GM12878 (cell line): ENCODE data around the gene SLC2A9. TPM values are rescaled to one million over a fixed set of nuclear protein-coding genes. Genes with fewer than 3 reads are reported as not detected.

Experiments
- ATAC-seq: fragments of 200-7000 bp; cut with Tn5 transposase; 3 replicates; pipeline ENCODE4 v1.9.1; 2020; ENCODE audit warnings: mild to moderate bottlenecking, moderate library complexity
- BruUV-seq: library from RNA; stranded (reverse); fragments of 400-500 nt; replicated peaks from 2 replicates; lab custom pipeline; 2021; lab: Mats Ljungman, UMichigan
- CTCF ChIA-PET: fragments of 300-600 bp; sonication (Branson Sonifier 250); formaldehyde crosslinking; extraction: SDS; loops from one replicate; lab custom pipeline; 2021; ENCODE audit warnings: inconsistent platforms; lab: Yijun Ruan, JAX
- POLR2A ChIA-PET: fragments of 350-600 bp; formaldehyde crosslinking; extraction: SDS; loops from one replicate; lab custom pipeline; 2021; ENCODE audit warnings: inconsistent platforms; lab: Charles Lee
- RAD21 ChIA-PET: fragments of 300-600 bp; sonication (Branson Sonifier 250); formaldehyde crosslinking; loops from one replicate; lab custom pipeline; 2023; ENCODE audit warnings: antibody characterized with exemption; ENCODE audit not compliant: unreplicated experiment; lab: Charles Lee
- SMC1A ChIA-PET: fragments of 300-600 bp; sonication (Branson Sonifier 250); formaldehyde crosslinking; loops from one replicate; lab custom pipeline; 2023; ENCODE audit not compliant: unreplicated experiment, uncharacterized antibody; lab: Charles Lee
- DNase-seq: peaks from one replicate; pipeline ENCODE4 v3.0.0-alpha.2; 2011; ENCODE audit warnings: low read depth, low spot score
- FAIRE-seq: peaks from 3 replicates; lab custom pipeline; 2011; peaks lifted over from hg19 to GRCh38; lab: Jason Lieb, UNC
- H2AFZ ChIP-seq: 2 replicates; pipeline ENCODE4 v1.6.0; 2011; ENCODE audit warnings: low read depth, low read length, control low read depth; ENCODE audit not compliant: control insufficient read depth
- H3K27ac ChIP-seq: 2 replicates; pipeline ENCODE4 v1.5.1; 2011; ENCODE audit warnings: control low read depth; ENCODE audit not compliant: control insufficient read depth, insufficient read depth
- H3K27me3 ChIP-seq, 2 experiments: replicated peaks in 1 of 2; 2 replicates each; pipeline versions ENCODE4 v1.6.0 to v1.6.1; 2011; ENCODE audit warnings: low read length in 1 of 2; ENCODE audit not compliant: control insufficient read depth in 2 of 2, insufficient read depth in 2 of 2
- H3K36me3 ChIP-seq, 2 experiments: 2 replicates each; pipeline ENCODE4 v1.5.1; 2011; ENCODE audit warnings: low read length in 1 of 2; ENCODE audit not compliant: control insufficient read depth in 2 of 2, insufficient read depth in 2 of 2
- H3K4me1 ChIP-seq: 2 replicates; pipeline ENCODE4 v1.6.1; 2011; ENCODE audit warnings: mild to moderate bottlenecking, low read length, moderate library complexity, mixed read lengths; ENCODE audit not compliant: control insufficient read depth, insufficient read depth
- H3K4me2 ChIP-seq: 2 replicates; pipeline ENCODE4 v1.6.0; 2011; ENCODE audit warnings: control low read depth; ENCODE audit not compliant: control insufficient read depth, insufficient read depth
- H3K4me3 ChIP-seq: fragments of 200-600 bp; sonication (generic); 2 replicates; pipeline ENCODE4 v1.5.1; 2016
- H3K79me2 ChIP-seq: 2 replicates; pipeline ENCODE4 v1.6.0; 2011; ENCODE audit warnings: low read length; ENCODE audit not compliant: control insufficient read depth, insufficient read depth
- H3K9ac ChIP-seq: 2 replicates; pipeline ENCODE4 v1.8.0; 2011; ENCODE audit warnings: low read length, control low read depth, mixed read lengths; ENCODE audit not compliant: control insufficient read depth, insufficient read depth
- H3K9me3 ChIP-seq: replicated peaks from 3 replicates; pipeline ENCODE4 v1.5.1; 2011; ENCODE audit warnings: mild to moderate bottlenecking, low read length; ENCODE audit not compliant: control insufficient read depth, insufficient read depth
- H4K20me1 ChIP-seq: 2 replicates; pipeline ENCODE4 v1.6.0; 2011; ENCODE audit not compliant: control insufficient read depth, insufficient read depth
- CTCF ChIP-seq, 3 experiments: IDR thresholded peaks in 2 of 3; conservative IDR thresholded peaks in 1 of 3; 2 replicates each; pipeline ENCODE4 v1.5.1; 2011; ENCODE audit warnings: low read depth in 3 of 3, low read length in 3 of 3, mild to moderate bottlenecking in 3 of 3, control low read depth in 2 of 3, moderate library complexity in 2 of 3, inconsistent platforms in 1 of 3, mixed read lengths in 1 of 3; ENCODE audit not compliant: control insufficient read depth in 2 of 3, insufficient read depth in 1 of 3; ENCODE audit errors: extremely low read depth in 1 of 3
- EP300 ChIP-seq, 2 experiments: fragments of 150-350 bp in 1 of 2; IDR thresholded peaks; 2 replicates each; pipeline ENCODE4 v1.6.1; 2011 to 2012; ENCODE audit warnings: low read depth in 2 of 2, low read length in 2 of 2, borderline replicate concordance in 1 of 2, improper control_type of control experiment in 1 of 2, inconsistent platforms in 1 of 2; ENCODE audit not compliant: control insufficient read depth in 1 of 2
- NKRF ChIP-seq: fragments of 450-650 bp; conservative IDR thresholded peaks from 2 replicates; pipeline ENCODE4 v1.6.1; 2017; ENCODE audit warnings: mild to moderate bottlenecking, moderate library complexity
- NR2F1 ChIP-seq: fragments of 450-650 bp; conservative IDR thresholded peaks from 2 replicates; pipeline ENCODE4 v1.6.1; 2017; ENCODE audit warnings: mild to moderate bottlenecking
- NRF1 ChIP-seq: conservative IDR thresholded peaks from 2 replicates; pipeline ENCODE4 v1.6.1; 2011; ENCODE audit warnings: mild to moderate bottlenecking, low read depth, low read length, improper control_type of control experiment
- RAD21 ChIP-seq: IDR thresholded peaks from 2 replicates; pipeline ENCODE4 v1.6.1; 2011; ENCODE audit warnings: mild to moderate bottlenecking, low read depth, low read length, moderate library complexity; ENCODE audit not compliant: insufficient read depth
- SMC3 ChIP-seq: IDR thresholded peaks from 2 replicates; pipeline ENCODE4 v1.6.1; 2011; ENCODE audit warnings: low read length, improper control_type of control experiment, borderline replicate concordance
- WGBS: methylation state at CpG from one replicate; pipeline ENCODE4 v1.1.6; 2016; ENCODE audit warnings: low lambda C conversion rate; ENCODE audit not compliant: insufficient replicate concordance, insufficient coverage; ENCODE audit errors: missing lambda C conversion rate; 5-methylcytosine and 5-hydroxymethylcytosine counted together
- in situ Hi-C: fragments of 300-500 bp; cut with MboI; formaldehyde crosslinking; loops from 9 replicates; pipeline ENCODE4 v1.14.3; 2018; ENCODE audit warnings: mixed read lengths
- intact Hi-C: fragments of 100-400 bp; cut with micrococcal nuclease; formaldehyde crosslinking; loops from one replicate; pipeline ENCODE4 v1.14.2; 2022; ENCODE audit not compliant: unreplicated experiment
- polyA plus RNA-seq, 11 experiments: library from polyadenylated mRNA; depleted of rRNA in 4 of 11; unstranded in 6 of 11; stranded (reverse) in 5 of 11; fragments of >200 nt; fragmentation: Nextera tagmentation in 4 of 11; fragmentation: Illumina TruSeq in 1 of 11; extraction: Ambion mirVana in 4 of 11; extraction: Trizol in 1 of 11; gene quantifications; 1 replicate in 1 of 11; 2 replicates in 10 of 11; pipeline versions ENCODE4 v1.2.1 to v1.2.3, GENCODE V29; 2011 to 2016; ENCODE audit warnings: inconsistent platforms in 2 of 11, missing spikeins in 2 of 11, low read depth in 1 of 11
- total RNA-seq, 4 experiments: library from RNA; depleted of rRNA in 3 of 4; stranded (reverse); fragments of >200 nt in 3 of 4; fragmentation: Illumina TruSeq in 1 of 4; extraction: Trizol in 1 of 4; gene quantifications; 2 replicates each; pipeline versions ENCODE4 v1.2.1 to v1.2.3, GENCODE V29; 2013 to 2021
- TF ChIP-seq, protein P1 (sequence below): fragments of 450-650 bp; IDR thresholded peaks from 2 replicates; pipeline ENCODE4 v1.6.1; 2016; ENCODE audit warnings: mild to moderate bottlenecking

The SLC2A9 gene
- total and polyA plus RNA-seq, 10 of the 15 experiments (the other 5 are each of a cell fraction or from before 2014, with no cell fraction given) = 0.28 to 2.8 (median 1.2) TPM

- TF ChIP-seq NKRF (no peak), EP300 (IDR thresholded peaks at IDR 0.05; ENCODE audit: borderline replicate concordance in 1 of 2, control insufficient read depth in 1 of 2, low read depth in 2 of 2, low read length in 2 of 2) (no peak)
- TF ChIP-seq, protein P1, sequence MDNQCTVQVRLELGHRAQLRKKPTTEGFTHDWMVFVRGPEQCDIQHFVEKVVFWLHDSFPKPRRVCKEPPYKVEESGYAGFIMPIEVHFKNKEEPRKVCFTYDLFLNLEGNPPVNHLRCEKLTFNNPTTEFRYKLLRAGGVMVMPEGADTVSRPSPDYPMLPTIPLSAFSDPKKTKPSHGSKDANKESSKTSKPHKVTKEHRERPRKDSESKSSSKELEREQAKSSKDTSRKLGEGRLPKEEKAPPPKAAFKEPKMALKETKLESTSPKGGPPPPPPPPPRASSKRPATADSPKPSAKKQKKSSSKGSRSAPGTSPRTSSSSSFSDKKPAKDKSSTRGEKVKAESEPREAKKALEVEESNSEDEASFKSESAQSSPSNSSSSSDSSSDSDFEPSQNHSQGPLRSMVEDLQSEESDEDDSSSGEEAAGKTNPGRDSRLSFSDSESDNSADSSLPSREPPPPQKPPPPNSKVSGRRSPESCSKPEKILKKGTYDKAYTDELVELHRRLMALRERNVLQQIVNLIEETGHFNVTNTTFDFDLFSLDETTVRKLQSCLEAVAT = no peak
These were observed 121.8 kb downstream of the SLC2A9 start (continued) for GRCh38 chr4:9899306-9900055.

DNA sequence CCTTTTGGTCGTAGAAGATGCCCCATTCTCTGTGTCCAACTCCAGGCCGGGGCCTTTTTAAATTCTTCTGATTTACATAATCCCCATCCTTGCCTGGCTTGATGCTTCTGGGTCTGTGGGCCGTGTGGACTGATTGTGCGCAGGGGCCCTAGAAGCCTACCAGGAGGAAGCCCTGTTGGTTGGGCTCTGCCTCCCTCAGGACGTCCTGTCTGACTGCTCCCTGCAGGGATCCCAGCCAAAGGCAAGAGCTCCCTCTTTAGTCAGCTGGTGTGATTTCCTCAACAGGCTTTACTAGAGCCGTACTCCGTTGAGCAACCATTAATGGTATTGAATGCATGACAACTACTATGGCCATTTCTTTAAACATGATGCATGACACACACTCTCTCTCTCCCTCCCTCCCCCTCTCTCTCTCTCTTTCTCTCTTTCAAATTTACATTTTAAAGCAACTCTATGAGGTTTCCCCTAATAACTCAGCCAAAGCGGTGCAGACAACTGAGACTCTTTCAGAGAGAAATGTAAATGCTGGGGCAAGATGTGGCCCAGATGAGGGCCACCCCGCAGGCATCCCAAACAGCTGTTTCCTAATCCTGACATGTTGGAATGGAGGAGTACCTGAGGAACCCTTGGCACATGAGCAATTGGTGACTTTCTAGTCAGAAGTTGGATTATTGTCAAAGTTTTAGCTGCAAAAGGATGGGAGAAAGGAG lies 122.5 kb downstream of the SLC2A9 start:
- ChIA-PET RAD21 (interaction anchor here (0.7 to 4.0 kb wide), 7 partner anchors 15 to 134 kb away, joined by 3 to 31 read pairs (median 3); no protein-coding TSS in a partner anchor), POLR2A (interaction anchor here (0.6 kb wide), 1 partner anchor 219 kb away, joined by 3 read pairs; no protein-coding TSS in a partner anchor), SMC1A (interaction anchor here (0.7 to 7.1 kb wide), 7 partner anchors 64 to 154 kb away, joined by 3 to 57 read pairs (median 7); no protein-coding TSS in a partner anchor), CTCF (interaction anchor here (0.7 to 4.5 kb wide), 8 partner anchors 9 to 183 kb away, joined by 3 to 60 read pairs (median 5); no protein-coding TSS in a partner anchor)
- BruUV-seq = no TSS peak
- H3K9ac ChIP-seq = no peak overlapping the region
- no peak overlapping the region for H3K4me2 ChIP-seq
- DNase-seq = no peak
- H4K20me1 ChIP-seq = no peaks in the 10 kb centered on the region
- H3K4me3 ChIP-seq = no peak overlapping the region
- intact Hi-C loops = loop anchor here (1.0 to 2.0 kb wide), 2 partner anchors 116 to 135 kb away; no protein-coding TSS in a partner anchor
- no peaks in the 10 kb centered on the region for H3K27me3 ChIP-seq
- H2AFZ ChIP-seq = no peak overlapping the region
- no peaks in the 10 kb centered on the region for H3K79me2 ChIP-seq
- ATAC-seq = peak; percentile 72
- peaks cover 3% of the 10 kb centered on the region; the same call in 1 of the 2 replicates for H3K4me1 ChIP-seq
- TF ChIP-seq RAD21 (peak; percentile 45), NR2F1 (no peak), CTCF (IDR thresholded peaks at IDR 0.05 in 2 of 3, conservative IDR thresholded peaks at IDR 0.05 in 1 of 3; ENCODE audit: control insufficient read depth in 2 of 3, extremely low read depth in 1 of 3, insufficient read depth in 1 of 3, low read depth in 3 of 3, low read length in 3 of 3) (peak in 2 of 3 experiments; percentile 10 to 62; a peak in 3 of 6 replicates), SMC3 (peak; percentile 43; the same call in 1 of the 2 replicates), NRF1 (no peak)
- whole genome bisulfite sequencing = 50% methylated on average over 9 of the region's 9 CpGs
- no peak for FAIRE-seq
- H3K9me3 ChIP-seq = no peaks in the 10 kb centered on the region
- H3K27ac ChIP-seq = no peak overlapping the region
- no peaks in the 10 kb centered on the region for H3K36me3 ChIP-seq
- in situ Hi-C loops = no loop called here
